Immature natural killer cell (primary cell): ENCODE data around the gene TSPAN13. TPM values are rescaled to one million over a fixed set of nuclear protein-coding genes. Genes with fewer than 3 reads are reported as not detected.

Source experiments
- DNase-seq, 3 donors: peaks; one replicate each; pipeline ENCODE4 v3.0.0; 2022; ENCODE audit warnings: mixed read lengths in 1 of 3
- H3K27ac Mint-ChIP-seq, 6 donors: one replicate each; pipeline ENCODE4 v1.8.0; 2020; ENCODE audit warnings: mixed read lengths in 6 of 6, mild to moderate bottlenecking in 5 of 6, inconsistent platforms in 4 of 6, moderate library complexity in 3 of 6
- H3K27me3 Mint-ChIP-seq, 3 donors: one replicate each; pipeline ENCODE4 v1.8.0; 2020 to 2021; ENCODE audit warnings: low read depth in 3 of 3, mild to moderate bottlenecking in 3 of 3, mixed read lengths in 3 of 3, moderate library complexity in 3 of 3, inconsistent platforms in 1 of 3
- H3K36me3 Mint-ChIP-seq, 3 donors: one replicate each; pipeline ENCODE4 v1.8.0; 2020; ENCODE audit warnings: mixed read lengths in 3 of 3, inconsistent platforms in 2 of 3, mild to moderate bottlenecking in 2 of 3
- H3K4me1 Mint-ChIP-seq, 2 donors: one replicate each; pipeline ENCODE4 v1.8.0; 2020; ENCODE audit warnings: inconsistent platforms in 2 of 2, mild to moderate bottlenecking in 2 of 2, mixed read lengths in 2 of 2, moderate library complexity in 1 of 2
- H3K4me3 Mint-ChIP-seq, 5 donors: one replicate each; pipeline ENCODE4 v1.8.0; 2020; ENCODE audit warnings: mild to moderate bottlenecking in 5 of 5, mixed read lengths in 5 of 5, inconsistent platforms in 3 of 5, moderate library complexity in 3 of 5
- H3K9me3 Mint-ChIP-seq, 6 donors: one replicate each; pipeline ENCODE4 v1.8.0; 2020; ENCODE audit warnings: mild to moderate bottlenecking in 6 of 6, mixed read lengths in 6 of 6, inconsistent platforms in 4 of 6, moderate library complexity in 3 of 6
- polyA plus RNA-seq, 3 donors: library from polyadenylated mRNA; unstranded; fragments of 300-500 nt; fragmentation: Illumina TruSeq; gene quantifications; one replicate each; pipeline ENCODE4 v1.2.3, GENCODE V29; 2021

TSPAN13 gene
- polyA plus RNA-seq, 3 donors from 2014 or later = 0.75 to 4.7 (median 0.96) TPM

DNA sequence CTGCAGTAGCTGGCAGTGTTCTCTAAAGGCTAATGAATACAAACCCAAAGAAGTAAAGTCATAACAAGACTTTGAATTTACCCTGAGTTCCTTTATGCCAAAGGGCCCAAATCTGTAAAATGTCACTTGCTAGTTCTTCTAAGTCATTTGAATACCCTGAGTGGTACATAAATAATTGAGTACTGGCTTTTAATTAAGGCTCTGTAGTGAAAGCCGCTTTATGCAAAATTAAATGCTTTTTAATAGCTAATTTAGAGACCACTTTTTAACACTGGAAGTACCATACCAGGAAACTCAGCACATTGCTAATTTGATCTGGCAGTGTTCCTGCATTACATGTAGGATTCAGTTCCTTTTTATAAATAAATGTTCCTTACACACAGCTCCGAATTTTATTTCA lies 24.0 kb upstream of the TSPAN13 start:
- Mint-ChIP-seq H3K4me1 (no peaks in the 10 kb centered on the region), H3K9me3 (no peaks in the 10 kb centered on the region), H3K36me3 (no peaks in the 10 kb centered on the region), H3K27ac (no peak overlapping the region), H3K4me3 (no peak overlapping the region), H3K27me3 (no peaks in the 10 kb centered on the region)
- DNase-seq = no peak

DNA sequence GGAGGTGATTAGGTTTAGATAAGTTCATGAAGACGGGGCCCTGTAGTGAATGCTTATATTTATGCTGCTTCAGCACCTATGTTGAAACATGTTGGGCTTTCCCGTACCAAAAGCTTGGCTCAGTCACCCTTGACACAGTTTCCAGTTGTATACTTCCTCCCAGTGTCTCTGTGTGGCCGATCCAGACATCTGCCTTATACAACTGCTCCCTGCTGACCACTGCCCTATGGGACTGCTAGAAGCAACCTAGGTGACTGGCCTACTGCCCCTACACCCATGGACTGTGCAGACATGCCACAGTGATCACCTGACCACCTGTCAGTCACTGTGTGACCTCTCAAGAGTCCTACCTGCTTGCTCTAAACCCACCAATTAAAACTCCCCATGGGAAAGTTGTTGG lies 22.6 kb upstream of the TSPAN13 start:
- no peak overlapping the region for H3K4me3 Mint-ChIP-seq
- no peaks in the 10 kb centered on the region for H3K36me3 Mint-ChIP-seq
- H3K9me3 Mint-ChIP-seq = no peaks in the 10 kb centered on the region
- DNase-seq = no peak
- H3K27me3 Mint-ChIP-seq = no peaks in the 10 kb centered on the region
- no peaks in the 10 kb centered on the region for H3K4me1 Mint-ChIP-seq
- no peak overlapping the region for H3K27ac Mint-ChIP-seq

DNA sequence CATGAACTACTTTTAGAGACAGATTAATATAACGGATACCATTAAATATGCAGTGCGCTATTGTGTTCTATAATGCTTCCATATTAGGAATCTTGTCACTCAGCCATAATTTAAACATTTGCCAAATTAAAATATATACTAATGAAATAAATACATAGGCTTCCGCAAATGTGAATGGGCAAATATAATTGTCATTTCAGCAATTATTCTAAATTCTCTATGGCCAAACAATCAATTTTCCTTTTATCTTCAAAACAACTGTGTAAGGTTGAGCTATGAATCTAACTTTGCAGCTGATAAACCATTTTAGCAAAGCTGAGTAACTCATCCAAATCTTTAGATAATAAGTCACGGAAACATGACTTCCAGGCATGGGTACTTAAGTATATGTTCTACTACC lies 20.7 kb upstream of the TSPAN13 start:
- H3K27ac Mint-ChIP-seq = no peak overlapping the region
- H3K36me3 Mint-ChIP-seq = no peaks in the 10 kb centered on the region
- no peaks in the 10 kb centered on the region for H3K27me3 Mint-ChIP-seq
- DNase-seq = no peak
- no peaks in the 10 kb centered on the region for H3K9me3 Mint-ChIP-seq
- H3K4me1 Mint-ChIP-seq = no peaks in the 10 kb centered on the region
- H3K4me3 Mint-ChIP-seq = no peak overlapping the region

DNA sequence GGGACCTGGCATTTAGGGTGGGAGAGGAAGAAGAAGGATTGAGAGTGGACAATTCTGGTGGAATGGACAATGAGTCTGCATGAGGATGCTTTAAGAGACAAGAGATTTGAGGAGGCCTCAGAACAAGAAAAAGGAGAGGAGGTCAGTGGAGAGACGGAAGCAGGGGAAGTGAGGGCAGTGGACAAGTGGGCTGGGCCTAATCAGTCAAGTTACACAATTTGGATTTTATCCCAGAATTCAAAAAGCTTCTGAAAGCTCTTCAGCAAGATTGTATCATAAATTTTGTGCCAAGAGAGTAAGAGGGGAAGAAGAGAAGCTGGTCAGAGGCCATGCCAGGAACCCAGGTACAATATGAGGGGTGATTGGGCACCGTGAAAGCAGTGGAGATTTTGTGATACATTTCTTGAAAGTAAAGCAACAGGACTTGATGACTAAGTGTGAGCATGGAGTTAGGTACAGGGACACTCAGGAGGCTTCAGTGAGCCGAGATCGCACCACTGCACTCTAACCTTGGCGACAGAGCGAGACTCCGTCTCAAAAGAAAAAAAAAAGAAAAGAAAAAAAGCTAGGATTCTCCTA lies 19.3 kb upstream of the TSPAN13 start:
- H3K9me3 Mint-ChIP-seq = no peaks in the 10 kb centered on the region
- H3K4me3 Mint-ChIP-seq = no peak overlapping the region
- peaks cover 0 to 5% (median 0%) of the 10 kb centered on the region in 3 donors for H3K36me3 Mint-ChIP-seq
- H3K27ac Mint-ChIP-seq = no peak overlapping the region
- H3K27me3 Mint-ChIP-seq = peaks cover 0 to 7% (median 0%) of the 10 kb centered on the region in 3 donors
- no peak for DNase-seq
- no peaks in the 10 kb centered on the region for H3K4me1 Mint-ChIP-seq

DNA sequence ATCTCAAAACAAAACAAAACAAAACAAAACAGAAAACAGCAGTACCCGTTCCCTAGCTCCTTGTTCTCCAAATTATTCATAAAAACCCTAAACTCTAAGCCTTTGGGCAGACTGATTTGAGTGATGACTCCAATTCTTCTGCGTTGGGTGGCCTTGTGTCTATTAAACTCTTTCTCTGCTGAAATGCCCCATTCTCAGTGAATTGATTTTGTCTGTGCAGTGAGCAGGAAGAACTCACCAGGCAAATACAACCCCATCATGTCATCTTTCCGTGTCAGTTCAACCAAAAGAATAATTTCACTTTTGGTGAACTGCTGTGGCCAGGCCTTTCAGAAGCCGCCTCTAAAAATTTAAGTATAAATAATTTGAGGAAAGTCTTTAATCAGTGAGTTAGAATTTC lies 18.5 kb upstream of the TSPAN13 start:
- Mint-ChIP-seq H3K36me3 (peaks cover 0 to 5% (median 0%) of the 10 kb centered on the region in 3 donors), H3K4me1 (no peaks in the 10 kb centered on the region), H3K4me3 (no peak overlapping the region), H3K9me3 (no peaks in the 10 kb centered on the region), H3K27ac (no peak overlapping the region), H3K27me3 (peaks cover 0 to 7% (median 0%) of the 10 kb centered on the region in 3 donors)
- DNase-seq = no peak

DNA sequence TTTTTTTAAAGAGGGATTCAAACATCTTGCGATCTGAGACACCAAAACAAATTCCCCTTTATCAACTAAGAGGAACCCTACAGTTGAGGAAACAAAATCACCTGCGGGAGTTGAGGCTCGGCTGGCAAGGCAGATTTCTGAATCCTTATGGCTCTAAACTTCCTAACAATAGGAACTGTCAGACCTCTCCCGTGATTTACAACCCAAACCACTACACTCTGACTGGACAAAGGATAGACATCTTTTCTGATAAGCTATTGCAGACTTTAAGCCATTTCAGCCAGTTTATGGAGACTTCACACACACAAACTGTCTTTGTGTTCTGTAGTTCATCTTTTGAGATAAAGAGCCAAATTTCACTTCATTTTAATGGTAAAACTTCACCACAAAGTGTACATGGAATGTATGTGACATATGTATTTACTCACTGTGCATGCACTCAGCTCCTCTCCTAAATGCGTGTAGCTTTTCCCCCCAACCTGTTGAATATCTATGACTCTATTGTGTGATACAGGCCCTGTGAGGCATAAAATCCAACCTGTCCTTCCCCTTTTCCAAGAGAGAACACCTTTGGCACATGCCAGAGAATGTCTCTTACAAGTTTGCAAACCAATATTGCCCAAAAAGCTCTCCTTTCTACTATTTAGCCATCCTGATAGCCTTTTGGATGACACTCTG lies 15.4 kb upstream of the TSPAN13 start:
- peaks cover 0 to 7% (median 2%) of the 10 kb centered on the region in 3 donors for H3K27me3 Mint-ChIP-seq
- no peaks in the 10 kb centered on the region for H3K4me1 Mint-ChIP-seq
- H3K4me3 Mint-ChIP-seq = no peak overlapping the region
- H3K36me3 Mint-ChIP-seq = peaks cover 0 to 5% (median 0%) of the 10 kb centered on the region in 3 donors
- H3K9me3 Mint-ChIP-seq = no peaks in the 10 kb centered on the region
- DNase-seq = no peak
- no peak overlapping the region for H3K27ac Mint-ChIP-seq

DNA sequence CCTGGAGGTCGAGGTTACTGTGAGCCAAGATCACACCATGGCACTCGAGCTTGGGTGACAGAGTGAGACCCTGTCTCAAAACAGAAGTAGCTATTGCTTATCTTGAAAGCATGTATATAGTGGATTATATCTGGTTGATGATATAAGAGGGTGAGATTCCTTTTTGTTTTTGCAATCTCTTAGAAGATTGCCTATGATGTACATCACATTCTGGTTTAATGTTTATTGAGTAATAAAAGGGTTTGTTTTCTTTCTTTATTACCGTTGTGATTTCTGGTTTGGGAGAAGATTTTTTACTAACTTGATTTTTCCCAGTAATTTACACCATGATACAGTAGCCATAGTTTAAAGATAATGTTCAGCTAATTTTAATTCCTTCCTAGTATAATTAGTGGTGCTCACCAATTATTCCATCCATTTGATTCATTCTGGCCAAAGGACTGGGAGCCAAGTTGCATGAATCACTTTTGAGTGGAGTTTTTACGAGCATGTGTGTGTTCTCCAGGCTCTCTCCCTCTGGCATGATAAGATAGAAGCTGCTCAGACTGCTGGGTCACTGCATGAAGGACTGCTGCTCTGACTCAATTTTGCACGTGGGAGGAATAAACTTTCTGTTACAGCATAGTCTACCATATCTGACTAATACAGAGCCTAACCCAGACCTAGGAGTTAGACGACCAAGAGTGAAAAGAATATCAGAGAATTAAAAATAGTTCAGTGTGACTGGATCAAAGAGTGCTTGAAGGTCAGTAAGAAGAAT lies 13.5 kb upstream of the TSPAN13 start:
- no peaks in the 10 kb centered on the region for H3K9me3 Mint-ChIP-seq
- no peak overlapping the region for H3K27ac Mint-ChIP-seq
- peaks cover 0 to 5% (median 0%) of the 10 kb centered on the region in 3 donors for H3K36me3 Mint-ChIP-seq
- DNase-seq = no peak
- H3K27me3 Mint-ChIP-seq = peaks cover 1 to 7% (median 2%) of the 10 kb centered on the region in 3 donors
- no peak overlapping the region for H3K4me3 Mint-ChIP-seq
- no peaks in the 10 kb centered on the region for H3K4me1 Mint-ChIP-seq

DNA sequence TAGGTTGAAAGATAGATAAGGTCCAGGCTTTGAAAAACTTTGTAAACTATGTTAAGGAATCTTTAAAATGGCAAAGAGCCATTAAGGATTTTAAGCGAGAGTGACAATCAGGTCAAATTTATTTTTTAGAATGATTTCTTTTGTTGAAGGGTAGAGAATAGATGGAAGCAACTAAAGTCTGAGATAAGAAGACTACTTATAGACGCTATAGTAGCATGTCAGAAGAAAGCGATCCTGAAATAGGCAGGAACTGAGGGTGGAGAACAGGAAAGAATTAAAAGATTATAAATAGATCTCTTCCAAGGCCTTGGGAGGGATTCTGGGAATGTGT lies 13.0 kb upstream of the TSPAN13 start:
- no peak overlapping the region for H3K27ac Mint-ChIP-seq
- H3K9me3 Mint-ChIP-seq = no peaks in the 10 kb centered on the region
- H3K4me1 Mint-ChIP-seq = no peaks in the 10 kb centered on the region
- no peak for DNase-seq
- H3K36me3 Mint-ChIP-seq = peaks cover 0 to 5% (median 0%) of the 10 kb centered on the region in 3 donors
- H3K4me3 Mint-ChIP-seq = no peak overlapping the region
- H3K27me3 Mint-ChIP-seq = peaks cover 1 to 9% (median 2%) of the 10 kb centered on the region in 3 donors

DNA sequence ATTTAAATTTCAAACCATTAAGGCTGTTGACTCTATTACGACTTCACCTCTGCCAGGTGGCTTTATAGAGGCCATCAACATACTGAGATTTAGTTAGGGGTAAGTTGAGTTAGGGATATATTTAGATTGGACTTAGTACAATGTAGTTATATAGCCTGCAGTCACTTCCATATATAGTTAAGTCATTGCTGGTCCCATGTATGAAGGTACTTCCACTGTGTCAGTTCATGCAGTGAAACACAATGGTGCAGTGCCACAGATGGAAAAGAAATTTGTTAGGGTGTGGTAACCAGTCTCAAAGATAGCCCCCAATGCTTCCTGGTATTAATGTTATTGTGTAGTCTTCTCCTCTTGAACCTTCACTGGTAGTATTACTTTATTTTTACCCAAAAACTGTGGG lies 12.6 kb upstream of the TSPAN13 start:
- H3K36me3 Mint-ChIP-seq = peaks cover 0 to 5% (median 0%) of the 10 kb centered on the region in 3 donors
- DNase-seq = no peak
- no peak overlapping the region for H3K27ac Mint-ChIP-seq
- no peak overlapping the region for H3K4me3 Mint-ChIP-seq
- no peaks in the 10 kb centered on the region for H3K9me3 Mint-ChIP-seq
- peaks cover 1 to 9% (median 2%) of the 10 kb centered on the region in 3 donors for H3K27me3 Mint-ChIP-seq
- no peaks in the 10 kb centered on the region for H3K4me1 Mint-ChIP-seq

DNA sequence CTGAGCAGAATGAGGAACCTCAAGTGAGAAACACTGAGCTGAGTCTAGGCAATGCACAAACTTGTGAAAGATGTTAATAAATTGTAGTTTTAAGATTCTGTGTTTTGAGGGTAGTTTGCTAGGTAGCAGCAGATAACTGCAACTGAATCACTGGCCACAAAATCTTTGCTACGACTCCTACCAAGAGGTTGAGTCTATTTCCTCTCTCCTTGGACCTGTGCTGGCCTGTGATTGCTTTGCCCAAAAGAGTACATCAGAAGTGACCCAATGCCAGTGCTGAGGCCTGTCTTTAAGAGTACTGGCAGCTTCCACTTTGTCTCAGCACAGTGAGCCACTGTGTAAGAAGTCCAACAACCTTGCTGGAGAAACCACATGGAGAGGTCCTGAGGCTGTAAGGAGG lies 11.9 kb upstream of the TSPAN13 start:
- H3K27ac Mint-ChIP-seq = no peak overlapping the region

DNA sequence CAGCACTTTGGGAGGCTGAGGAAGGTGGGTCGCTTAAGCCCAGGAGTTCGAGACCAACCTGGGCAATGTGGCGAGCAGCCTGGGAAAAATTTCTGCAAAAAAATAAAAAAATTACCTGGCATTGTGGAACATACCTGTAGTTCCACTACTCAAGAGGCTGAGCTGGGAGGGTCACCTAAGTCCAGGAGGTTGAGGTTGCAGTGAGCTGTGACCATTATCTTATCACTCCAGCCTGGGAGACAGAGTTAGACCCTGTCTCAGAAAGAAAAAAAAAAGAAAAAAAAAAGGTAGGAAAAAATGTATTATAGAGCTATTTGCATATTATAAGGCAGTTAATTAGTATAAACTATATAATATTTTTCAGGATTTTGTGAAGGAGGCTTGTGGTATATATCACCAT lies 11.0 kb upstream of the TSPAN13 start:
- Mint-ChIP-seq H3K4me3 (no peak overlapping the region), H3K27me3 (peaks cover 1 to 9% (median 2%) of the 10 kb centered on the region in 3 donors), H3K9me3 (no peaks in the 10 kb centered on the region)

More for the DNA sequence above, 11.9 kb upstream of the TSPAN13 start:
- peaks cover 1 to 9% (median 2%) of the 10 kb centered on the region in 3 donors for H3K27me3 Mint-ChIP-seq
- DNase-seq = no peak
- H3K36me3 Mint-ChIP-seq = peaks cover 0 to 5% (median 0%) of the 10 kb centered on the region in 3 donors
- H3K4me3 Mint-ChIP-seq = no peak overlapping the region
- H3K9me3 Mint-ChIP-seq = no peaks in the 10 kb centered on the region
- no peaks in the 10 kb centered on the region for H3K4me1 Mint-ChIP-seq

DNA sequence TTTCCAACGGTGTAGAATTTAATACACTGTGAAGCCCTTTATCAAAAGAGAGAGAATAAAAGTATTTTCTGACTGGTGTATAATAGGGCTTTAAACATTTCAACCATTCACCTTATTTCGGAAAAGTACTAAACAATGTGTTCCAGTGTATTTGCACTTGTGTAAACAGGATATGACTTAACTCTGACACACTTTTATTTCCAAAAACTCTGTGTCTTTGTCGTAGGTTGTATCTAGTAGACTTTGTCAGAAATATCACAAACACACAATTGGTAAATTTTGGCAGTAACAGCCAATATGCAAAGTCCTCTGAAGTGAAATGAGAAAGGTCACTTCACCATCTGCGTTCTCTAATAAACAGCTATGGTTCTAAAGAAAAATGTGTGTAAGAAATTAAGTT lies 10.3 kb upstream of the TSPAN13 start:
- H3K4me3 Mint-ChIP-seq = no peak overlapping the region
- no peaks in the 10 kb centered on the region for H3K9me3 Mint-ChIP-seq
- H3K27ac Mint-ChIP-seq = no peak overlapping the region
- H3K36me3 Mint-ChIP-seq = peaks cover 0 to 4% (median 0%) of the 10 kb centered on the region in 3 donors
- no peak for DNase-seq
- peaks cover 1 to 7% (median 2%) of the 10 kb centered on the region in 3 donors for H3K27me3 Mint-ChIP-seq
- H3K4me1 Mint-ChIP-seq = no peaks in the 10 kb centered on the region

More for the DNA sequence above, 11.0 kb upstream of the TSPAN13 start:
- H3K36me3 Mint-ChIP-seq = peaks cover 0 to 5% (median 0%) of the 10 kb centered on the region in 3 donors
- H3K27ac Mint-ChIP-seq = no peak overlapping the region
- DNase-seq = no peak
- no peaks in the 10 kb centered on the region for H3K4me1 Mint-ChIP-seq

DNA sequence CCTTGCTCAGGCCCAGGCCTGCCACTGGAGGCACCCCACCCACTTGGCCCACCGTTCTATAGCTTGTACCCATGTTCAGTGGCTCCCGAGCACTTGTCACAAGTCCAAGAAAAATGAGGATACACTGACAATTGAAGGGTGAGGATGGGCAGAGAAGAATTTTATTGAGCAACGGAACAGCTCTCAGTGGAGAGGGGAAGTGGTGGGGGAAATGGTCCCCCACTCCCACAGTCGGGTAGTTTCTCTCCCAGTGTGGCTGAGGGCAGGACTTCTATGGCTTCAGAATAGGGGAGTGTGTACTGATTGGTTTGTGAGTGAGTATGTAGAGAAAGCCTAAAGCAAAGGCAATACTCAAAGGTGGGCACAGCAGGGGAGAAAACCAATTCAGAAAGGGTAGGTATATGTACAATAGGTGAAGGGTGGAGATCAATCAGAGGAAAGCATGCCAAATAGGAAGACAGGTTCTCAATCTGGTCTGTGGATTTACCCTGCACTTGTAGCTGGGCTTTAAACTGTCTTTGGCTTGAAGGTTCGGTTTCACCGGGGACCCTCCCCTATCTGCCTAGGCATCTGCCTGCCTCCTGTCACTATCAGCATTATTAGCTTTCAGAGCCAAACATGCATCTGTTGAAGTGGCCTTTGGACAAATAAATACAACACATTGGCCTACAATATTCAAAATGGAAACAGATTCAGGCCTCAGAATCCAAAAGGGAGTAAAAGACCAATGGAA lies 8.9 kb upstream of the TSPAN13 start:
- Mint-ChIP-seq H3K4me1 (no peaks in the 10 kb centered on the region), H3K4me3 (no peak overlapping the region), H3K27ac (no peak overlapping the region), H3K36me3 (no peaks in the 10 kb centered on the region), H3K27me3 (peaks cover 1 to 2% (median 2%) of the 10 kb centered on the region in 3 donors), H3K9me3 (no peaks in the 10 kb centered on the region)
- no peak for DNase-seq

DNA sequence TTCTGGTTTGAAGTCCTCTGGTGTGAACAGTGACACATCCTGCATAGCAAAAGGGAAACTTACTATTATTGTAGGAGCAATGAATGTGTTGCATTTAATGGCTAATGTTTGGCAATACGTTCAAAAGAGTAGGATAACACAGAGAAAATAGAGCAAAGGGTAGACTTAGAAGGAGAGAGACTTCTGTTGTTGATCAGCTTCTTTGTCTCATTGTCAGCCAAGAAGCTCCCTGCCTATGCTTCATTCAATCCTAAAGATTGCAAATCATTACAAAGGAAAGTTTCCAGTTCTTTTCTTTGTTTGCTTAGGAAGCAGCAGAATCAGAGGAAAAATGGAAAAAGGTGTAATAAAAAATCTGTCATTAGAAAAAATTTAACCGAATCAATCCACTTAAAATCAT lies 7.9 kb upstream of the TSPAN13 start:
- Mint-ChIP-seq H3K36me3 (no peaks in the 10 kb centered on the region), H3K4me3 (no peak overlapping the region), H3K27me3 (peaks cover 1 to 2% (median 2%) of the 10 kb centered on the region in 3 donors), H3K9me3 (no peaks in the 10 kb centered on the region), H3K27ac (no peak overlapping the region), H3K4me1 (no peaks in the 10 kb centered on the region)
- DNase-seq = no peak
